AG04449 (cell line): ENCODE data around the gene ARFGAP1.

Source experiments
- CTCF ChIA-PET: fragments of 350-600 bp; formaldehyde crosslinking; extraction: SDS; loops from one replicate; lab custom pipeline; 2021; ENCODE audit warnings: antibody characterized with exemption; lab: Yijun Ruan, JAX
- POLR2A ChIA-PET: fragments of 400-600, 350-600 bp; formaldehyde crosslinking; extraction: SDS; loops from one replicate; lab custom pipeline; 2020; ENCODE audit warnings: antibody characterized with exemption, inconsistent platforms; lab: Yijun Ruan, JAX
- DNase-seq: peaks from one replicate; pipeline ENCODE4 v3.0.0-alpha.2; 2010; ENCODE audit warnings: low read depth, low spot score
- H3K4me3 ChIP-seq: 2 replicates; pipeline ENCODE4 v1.5.1; 2011; ENCODE audit warnings: low read depth, mild to moderate bottlenecking, control low read depth, low read length
- CTCF ChIP-seq: IDR thresholded peaks from one replicate; pipeline ENCODE4 v1.5.1; 2011; ENCODE audit warnings: mild to moderate bottlenecking, moderate library complexity, low read length, control low read depth, inconsistent platforms; ENCODE audit not compliant: insufficient read depth; ENCODE audit errors: missing control alignments

Gene ARFGAP1

GRCh38 chr20:63315240-63315689 is 42.7 kb downstream of the ARFGAP1 start:
- ChIA-PET POLR2A (no interaction called here), CTCF (no interaction called here)
- H3K4me3 ChIP-seq = no peak overlapping the region
- DNase-seq = no peak
- TF ChIP-seq CTCF = no peak

GRCh38 chr20:63315731-63316491 is 43.3 kb downstream of the ARFGAP1 start:
- POLR2A ChIA-PET = no interaction called here
- no peak overlapping the region for H3K4me3 ChIP-seq
- CTCF ChIA-PET = interaction anchor here (1.0 kb wide), 1 partner anchor 68 kb away, joined by 3 read pairs; no protein-coding TSS in a partner anchor
- no peak for TF ChIP-seq CTCF
- DNase-seq = no peak

- H3K4me3 ChIP-seq = no peak overlapping the region
- ChIA-PET CTCF (interaction anchor here (1.0 to 4.3 kb wide), 3 partner anchors 8 to 93 kb away, joined by 3 to 19 read pairs (median 7); no protein-coding TSS in a partner anchor), POLR2A (no interaction called here)
- no peak for DNase-seq
- no peak for TF ChIP-seq CTCF
These were observed 43.9 kb downstream of the ARFGAP1 start for GRCh38 chr20:63316502-63316921.

- no peak overlapping the region for H3K4me3 ChIP-seq
- POLR2A ChIA-PET = no interaction called here
- CTCF ChIA-PET = interaction anchor here (1.0 to 4.3 kb wide), 3 partner anchors 8 to 93 kb away, joined by 3 to 19 read pairs (median 7); no protein-coding TSS in a partner anchor
- TF ChIP-seq CTCF = no peak
- no peak for DNase-seq
These were observed 44.4 kb downstream of the ARFGAP1 start for GRCh38 chr20:63317061-63317460.

- ChIA-PET CTCF (interaction anchor here (2.3 to 4.3 kb wide), 2 partner anchors 9 to 94 kb away, joined by 7 to 19 read pairs; no protein-coding TSS in a partner anchor), POLR2A (no interaction called here)
- no peak for DNase-seq
- no peak overlapping the region for H3K4me3 ChIP-seq
- no peak for TF ChIP-seq CTCF
These were observed 45.1 kb downstream of the ARFGAP1 start for GRCh38 chr20:63317601-63318291.
